Neural cell (in vitro differentiated cells): ENCODE data around the gene SOWAHD.

Source experiments
- EZH2 ChIP-seq: fragments of 200-600, 300-800 bp; shearing (Covaris generic), sonication (generic); IDR thresholded peaks from 2 replicates; pipeline ENCODE4 v1.6.1; 2014; ENCODE audit warnings: antibody characterized with exemption, low read length, borderline replicate concordance, mild to moderate bottlenecking; ENCODE audit not compliant: insufficient read depth, poor library complexity, severe bottlenecking
- REST ChIP-seq: IDR thresholded peaks from 2 replicates; pipeline ENCODE4 v1.6.1; 2012; ENCODE audit warnings: borderline replicate concordance
- SMC3 ChIP-seq: fragments of 450-650 bp; conservative IDR thresholded peaks from 2 replicates; pipeline ENCODE4 v1.6.1; 2014; ENCODE audit warnings: antibody characterized with exemption, mild to moderate bottlenecking, moderate library complexity; ENCODE audit not compliant: poor library complexity
- TF ChIP-seq, protein P1 (sequence below): fragments of 450-650 bp; IDR thresholded peaks from 2 replicates; pipeline ENCODE4 v1.5.1; 2014; ENCODE audit warnings: antibody characterized with exemption, mild to moderate bottlenecking, moderate library complexity; ENCODE audit not compliant: poor library complexity, severe bottlenecking

- TF ChIP-seq, protein P1, sequence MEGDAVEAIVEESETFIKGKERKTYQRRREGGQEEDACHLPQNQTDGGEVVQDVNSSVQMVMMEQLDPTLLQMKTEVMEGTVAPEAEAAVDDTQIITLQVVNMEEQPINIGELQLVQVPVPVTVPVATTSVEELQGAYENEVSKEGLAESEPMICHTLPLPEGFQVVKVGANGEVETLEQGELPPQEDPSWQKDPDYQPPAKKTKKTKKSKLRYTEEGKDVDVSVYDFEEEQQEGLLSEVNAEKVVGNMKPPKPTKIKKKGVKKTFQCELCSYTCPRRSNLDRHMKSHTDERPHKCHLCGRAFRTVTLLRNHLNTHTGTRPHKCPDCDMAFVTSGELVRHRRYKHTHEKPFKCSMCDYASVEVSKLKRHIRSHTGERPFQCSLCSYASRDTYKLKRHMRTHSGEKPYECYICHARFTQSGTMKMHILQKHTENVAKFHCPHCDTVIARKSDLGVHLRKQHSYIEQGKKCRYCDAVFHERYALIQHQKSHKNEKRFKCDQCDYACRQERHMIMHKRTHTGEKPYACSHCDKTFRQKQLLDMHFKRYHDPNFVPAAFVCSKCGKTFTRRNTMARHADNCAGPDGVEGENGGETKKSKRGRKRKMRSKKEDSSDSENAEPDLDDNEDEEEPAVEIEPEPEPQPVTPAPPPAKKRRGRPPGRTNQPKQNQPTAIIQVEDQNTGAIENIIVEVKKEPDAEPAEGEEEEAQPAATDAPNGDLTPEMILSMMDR, result no peak
- TF ChIP-seq SMC3 (no peak), REST (no peak), EZH2 (no peak)
Measured at GRCh38 chrX:119809185-119809666, 50.8 kb downstream of the SOWAHD start.
